ENCODE results near the gene GNB1L. TPM values are rescaled to one million over a fixed set of nuclear protein-coding genes. Genes with fewer than 3 reads are reported as not detected.

The GNB1L gene
- polyA plus RNA-seq, 1 donor from 2014 or later: 16.5 TPM

DNA sequence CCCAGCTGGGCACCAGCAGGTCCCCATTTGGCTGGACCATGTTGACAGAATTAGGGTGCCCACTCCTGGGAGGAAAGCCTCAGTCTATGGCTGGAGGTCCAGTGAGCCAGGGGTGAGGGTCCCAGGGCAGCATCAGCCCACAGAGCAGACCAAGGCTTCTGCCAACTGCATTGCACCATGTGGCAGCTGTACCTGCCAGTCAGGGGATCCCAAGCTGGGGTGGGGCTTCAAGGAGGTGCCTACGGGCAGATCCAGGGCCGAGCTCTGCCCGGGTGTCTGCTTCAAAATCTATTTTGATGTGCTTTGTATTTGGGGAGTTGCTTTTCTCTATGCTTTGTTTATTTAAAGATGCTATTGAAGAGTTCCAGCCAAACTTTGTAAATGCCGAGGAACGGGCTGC is 120.9 kb downstream of the GNB1L start:
- Histone ChIP-seq H3K9me3 (ENCODE audit: low read length) (no peaks in the 10 kb centered on the region), H3K4me2 (ENCODE audit: low read length) (no peak overlapping the region)

More for the DNA sequence above, 120.9 kb downstream of the GNB1L start:
- Histone ChIP-seq H3K4me3 (ENCODE audit: low read length) (no peak overlapping the region), H3K36me3 (ENCODE audit: insufficient read depth, low read length) (no peaks in the 10 kb centered on the region), H3K9ac (ENCODE audit: low read length) (no peak overlapping the region), H3K27me3 (ENCODE audit: insufficient read depth, low read depth, low read length) (no peaks in the 10 kb centered on the region), H3K79me2 (replicated peaks; ENCODE audit: insufficient read depth, low read length) (no peaks in the 10 kb centered on the region), H3K27ac (ENCODE audit: low read length) (no peak overlapping the region), H4K20me1 (ENCODE audit: insufficient read depth) (no peaks in the 10 kb centered on the region), H3F3A (ENCODE audit: insufficient read depth, low read length, poor library complexity, severe bottlenecking) (no peaks in the 10 kb centered on the region), H2AFZ (ENCODE audit: low read depth, low read length) (no peak overlapping the region), H3K9me2 (ENCODE audit: insufficient read depth, low read length) (no peaks in the 10 kb centered on the region)
- TF ChIP-seq RAD21 (conservative IDR thresholded peaks at IDR 0.05): no peak
- no peak for TF ChIP-seq EP300 (conservative IDR thresholded peaks at IDR 0.05; ENCODE audit: poor library complexity, severe bottlenecking)
- no peak for TF ChIP-seq POLR2AphosphoS5 (IDR thresholded peaks at IDR 0.05)
- TF ChIP-seq MXI1 (conservative IDR thresholded peaks at IDR 0.05; ENCODE audit: poor library complexity, severe bottlenecking): no peak
- no peak for TF ChIP-seq EZH2 (IDR thresholded peaks at IDR 0.05; ENCODE audit: borderline replicate concordance, insufficient read depth, low read length, poor library complexity, severe bottlenecking)
- no peak for TF ChIP-seq TAF1 (IDR thresholded peaks at IDR 0.05; ENCODE audit: low read depth)

Other genes starting within 250 kb of the GNB1L start
- gene SEPTIN5, start 140.4 kb downstream of the GNB1L start, polyA plus RNA-seq: 166 and 170 TPM in 2 replicates
- gene GP1BB, start 131.3 kb downstream of the GNB1L start, polyA plus RNA-seq: 40.7 and 42.0 TPM in 2 replicates
- not detected in 2 replicates for gene TBX1, start 94.1 kb downstream of the GNB1L start, polyA plus RNA-seq
- 9.7 and 11.7 TPM in 2 replicates for gene RTL10, start within 50 bp of the GNB1L start, polyA plus RNA-seq
- 14.2 and 27.6 TPM in 2 replicates for gene COMT, start 86.9 kb upstream of the GNB1L start, polyA plus RNA-seq
- gene TXNRD2, start 86.9 kb upstream of the GNB1L start, polyA plus RNA-seq: 3.5 and 4.1 TPM in 2 replicates
- gene ARVCF, start 161.9 kb upstream of the GNB1L start, polyA plus RNA-seq: 112 and 134 TPM in 2 replicates
- 12.7 and 15.4 TPM in 2 replicates for gene TANGO2, start 166.2 kb upstream of the GNB1L start, polyA plus RNA-seq
- gene DGCR8, start 225.4 kb upstream of the GNB1L start, polyA plus RNA-seq: 48.9 and 52.3 TPM in 2 replicates